Activated T-cell treated with anti-CD3 and anti-CD28 coated beads, Interleukin-2, amount 50 U/mL, for 1 hour (primary cell): ENCODE measurements around the gene RPL23.
A peak's percentile ranks its signal among the peaks of the same experiment; 100 is the strongest.

Experiments
- DNase-seq: peaks from one replicate; pipeline ENCODE4 v3.0.0-alpha.2; 2020

Gene RPL23

GRCh38 chr17:38853292-38854219 is at the start of gene RPL23:
Gene RPL23 (minus strand): TSS chr17:38853721. CDS start chr17:38853710, 11 bp downstream.
- peak; percentile 83 for DNase-seq

- DNase-seq, result no peak
These were observed 47.6 kb upstream of the RPL23 start for GRCh38 chr17:38900978-38901656.

- no peak for DNase-seq
These were observed 45.9 kb upstream of the RPL23 start for GRCh38 chr17:38899421-38899820.

- DNase-seq, result peak; percentile 80
These were observed 45.4 kb upstream of the RPL23 start for GRCh38 chr17:38898812-38899348.

GRCh38 chr17:38898291-38898679 is 44.8 kb upstream of the RPL23 start:
- peak; percentile 45 for DNase-seq

- no peak for DNase-seq
These were observed 44.3 kb upstream of the RPL23 start for GRCh38 chr17:38897671-38898290.

- no peak for DNase-seq
These were observed 43.7 kb upstream of the RPL23 start for GRCh38 chr17:38897176-38897575.

- no peak for DNase-seq
These were observed 42.9 kb upstream of the RPL23 start for GRCh38 chr17:38896346-38896954.

GRCh38 chr17:38894276-38894675 is 40.8 kb upstream of the RPL23 start:
- DNase-seq, result no peak

- DNase-seq, result no peak
These were observed 40.1 kb upstream of the RPL23 start for GRCh38 chr17:38893607-38894006.

GRCh38 chr17:38893113-38893512 is 39.6 kb upstream of the RPL23 start:
- DNase-seq, result no peak

GRCh38 chr17:38892620-38893019 is 39.1 kb upstream of the RPL23 start:
- DNase-seq, result no peak

- DNase-seq, result no peak
These were observed 38.6 kb upstream of the RPL23 start for GRCh38 chr17:38892083-38892482.

GRCh38 chr17:38891441-38891840 is 37.9 kb upstream of the RPL23 start:
- DNase-seq, result no peak

- no peak for DNase-seq
These were observed 36.9 kb upstream of the RPL23 start for GRCh38 chr17:38890410-38890746.

GRCh38 chr17:38889745-38890409 is 36.4 kb upstream of the RPL23 start:
- no peak for DNase-seq

- DNase-seq, result no peak
These were observed 35.3 kb upstream of the RPL23 start for GRCh38 chr17:38888842-38889241.

GRCh38 chr17:38886643-38887010 is 33.1 kb upstream of the RPL23 start:
- DNase-seq, result no peak

GRCh38 chr17:38885728-38886642 is 32.5 kb upstream of the RPL23 start:
- no peak for DNase-seq

- DNase-seq, result no peak
These were observed 31.7 kb upstream of the RPL23 start for GRCh38 chr17:38885044-38885727.
